Measurements from ENCODE around the gene MEX3A. TPM values are rescaled to one million over a fixed set of nuclear protein-coding genes. Genes with fewer than 3 reads are reported as not detected.
A peak's percentile ranks its signal among the peaks of the same experiment; 100 is the strongest.

Gene MEX3A
- 1 to 10 TPM; 1.4 to 3.1 (median 2.2) TPM for total RNA-seq (2021; fragmentation: NEBNext Ultra II Directional; extraction: Animal tissue kit (Norgen Biotek cat#: 25700))
- long read RNA-seq, partial matches to known transcripts, result 0 of 1 reads
- long read RNA-seq, other reads (novel, unspliced or antisense), result 1 of 1 reads

GRCh38 chr1:156082309-156083091 lies at the start of gene MEX3A:
TSS of gene MEX3A (minus strand) at chr1:156082465. CDS start at chr1:156081998, 467 bp downstream.
- H3K36me3 Mint-ChIP-seq (ENCODE audit: low read depth), result no peaks in the 10 kb centered on the region
- peak within 1 kb of the TSS; percentile 56 for H3K27ac Mint-ChIP-seq
- peaks cover 2% of the 10 kb centered on the region for H3K27me3 Mint-ChIP-seq (ENCODE audit: insufficient read depth)
- peak; percentile 50 for DNase-seq
- H3K4me3 Mint-ChIP-seq, result peak within 1 kb of the TSS; percentile 93
- no peaks in the 10 kb centered on the region for H3K9me3 Mint-ChIP-seq
- TF ChIP-seq CTCF (IDR thresholded peaks at IDR 0.05), result 0 out of 2 replicates have a peak, but pooled peaks have one; percentile 10
- H3K4me1 Mint-ChIP-seq (ENCODE audit: low read depth), result peaks cover 38% of the 10 kb centered on the region

DNA sequence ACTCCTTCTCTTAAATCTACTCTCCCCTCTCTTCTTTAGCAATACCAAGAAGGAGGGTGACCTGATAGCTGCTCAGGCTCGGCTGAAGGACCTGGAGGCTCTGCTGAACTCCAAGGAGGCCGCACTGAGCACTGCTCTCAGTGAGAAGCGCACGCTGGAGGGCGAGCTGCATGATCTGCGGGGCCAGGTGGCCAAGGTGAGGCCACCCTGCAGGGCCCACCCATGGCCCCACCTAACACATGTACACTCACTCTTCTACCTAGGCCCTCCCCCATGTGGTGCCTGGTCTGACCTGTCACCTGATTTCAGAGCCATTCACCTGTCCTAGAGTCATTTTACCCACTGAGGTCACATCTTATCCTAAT lies 48.3 kb upstream of the MEX3A start:
- TF ChIP-seq CTCF (IDR thresholded peaks at IDR 0.05), result peak; percentile 65
- Mint-ChIP-seq H3K27ac (peak overlapping the region; percentile 98), H3K36me3 (ENCODE audit: low read depth) (peaks cover 48% of the 10 kb centered on the region), H3K4me3 (peak overlapping the region; percentile 86), H3K27me3 (ENCODE audit: insufficient read depth) (peaks cover 93% of the 10 kb centered on the region), H3K4me1 (ENCODE audit: low read depth) (peaks cover 51% of the 10 kb centered on the region), H3K9me3 (peaks cover 22% of the 10 kb centered on the region; the same call in 1 of the 2 replicates)
- no peak for DNase-seq

DNA sequence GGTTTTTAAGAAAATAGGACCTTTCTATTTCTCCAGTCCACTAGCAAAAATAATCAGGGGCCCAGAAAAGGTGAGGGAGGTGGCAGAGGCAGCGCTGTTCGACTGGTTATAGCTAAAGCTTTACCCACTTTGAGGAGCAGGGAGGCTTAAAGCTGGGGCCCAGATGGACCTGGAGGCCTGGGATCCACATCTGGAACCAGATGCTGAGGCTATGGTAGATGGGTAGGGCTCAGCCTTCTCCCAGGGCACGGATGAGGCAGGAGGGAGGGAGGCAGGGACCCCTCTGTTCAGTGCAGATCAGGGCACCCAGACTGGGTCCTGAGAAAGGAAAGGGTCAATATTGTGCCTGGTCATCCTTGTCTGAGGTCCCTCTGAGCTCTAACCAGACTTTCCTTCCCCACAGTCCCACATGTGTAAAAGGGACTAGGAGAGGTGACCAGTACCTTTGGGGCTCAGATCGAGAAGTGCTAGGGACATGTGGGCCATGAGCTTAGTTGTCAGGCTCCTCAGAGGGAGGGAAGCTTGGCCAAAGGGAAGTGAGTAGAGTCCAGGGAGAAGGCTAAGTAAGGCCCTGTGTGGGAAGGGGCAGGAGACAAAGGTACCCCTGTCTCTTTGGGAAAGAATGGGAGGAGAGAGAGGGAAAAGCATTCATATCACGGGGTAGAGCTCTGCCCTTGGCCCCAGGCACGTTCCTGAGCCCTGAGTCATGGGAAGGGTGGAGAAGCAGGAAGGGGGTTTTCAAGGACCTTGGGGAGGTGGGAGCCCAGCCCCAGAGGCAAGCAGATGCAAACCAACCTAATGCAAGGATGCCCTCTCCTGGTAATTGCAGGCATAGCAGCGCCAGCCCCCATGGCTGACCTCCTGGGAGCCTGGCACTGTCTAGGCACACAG lies 47.7 kb upstream of the MEX3A start:
- H3K4me1 Mint-ChIP-seq (ENCODE audit: low read depth), result peaks cover 57% of the 10 kb centered on the region

DNA sequence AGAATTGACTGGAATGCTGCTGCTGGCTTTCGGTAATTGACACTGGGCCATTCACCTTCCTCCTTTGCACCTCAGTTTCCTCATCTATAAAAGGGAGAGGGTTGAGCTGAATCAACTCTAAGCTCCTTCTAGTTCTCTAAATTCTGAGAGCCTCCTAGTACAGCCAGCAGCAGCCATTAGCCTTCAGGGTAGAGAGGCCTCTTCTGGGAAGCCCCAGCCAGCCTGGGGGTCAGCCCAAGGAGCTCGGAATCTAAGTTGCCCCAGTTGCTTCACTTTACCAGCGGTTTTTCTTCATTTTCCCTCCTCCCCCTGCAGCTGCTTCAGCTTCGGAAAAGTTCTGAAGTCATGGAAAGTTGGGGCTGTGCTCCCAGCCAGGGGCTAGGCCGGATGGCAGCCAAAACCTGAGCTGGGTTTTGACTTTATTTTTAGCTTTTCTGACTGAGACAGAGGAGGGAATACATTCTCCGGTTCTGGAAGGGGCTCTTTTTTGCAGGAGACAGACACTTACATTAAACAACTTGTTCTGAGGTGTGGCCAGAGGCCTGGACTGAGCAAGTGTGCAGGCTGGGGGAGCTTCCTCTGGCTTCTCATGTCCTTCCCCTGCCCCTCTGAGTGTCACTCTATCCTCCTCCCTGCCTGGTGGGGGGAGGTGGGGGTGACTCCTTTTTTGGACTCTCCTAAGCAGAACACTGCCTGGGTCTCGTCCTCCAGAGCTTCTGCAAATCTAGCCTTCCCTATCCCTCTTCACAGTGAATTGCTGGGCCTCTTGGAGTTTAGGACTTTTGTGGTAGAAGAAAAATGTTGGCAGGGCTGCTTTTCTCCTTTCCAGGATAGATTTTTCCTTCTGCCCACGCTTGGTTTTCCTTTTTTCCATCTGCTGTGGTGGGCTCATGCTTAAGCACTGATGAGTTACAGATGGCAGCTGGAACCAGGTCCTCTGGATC lies 46.7 kb upstream of the MEX3A start:
- H3K36me3 Mint-ChIP-seq (ENCODE audit: low read depth), result peaks cover 50% of the 10 kb centered on the region
- H3K27me3 Mint-ChIP-seq (ENCODE audit: insufficient read depth), result peaks cover 93% of the 10 kb centered on the region
- no peak for TF ChIP-seq CTCF (IDR thresholded peaks at IDR 0.05)
- H3K4me3 Mint-ChIP-seq, result peak overlapping the region; percentile 86
- peaks cover 67% of the 10 kb centered on the region for H3K4me1 Mint-ChIP-seq (ENCODE audit: low read depth)
- H3K27ac Mint-ChIP-seq, result peak overlapping the region; percentile 98
- H3K9me3 Mint-ChIP-seq, result peaks cover 21% of the 10 kb centered on the region; the same call in 1 of the 2 replicates
- DNase-seq, result peak; percentile 38

More for the DNA sequence above, 47.7 kb upstream of the MEX3A start:
- Mint-ChIP-seq H3K27me3 (ENCODE audit: insufficient read depth) (peaks cover 93% of the 10 kb centered on the region), H3K36me3 (ENCODE audit: low read depth) (peaks cover 52% of the 10 kb centered on the region), H3K9me3 (peaks cover 25% of the 10 kb centered on the region; the same call in 1 of the 2 replicates), H3K4me3 (peak overlapping the region; percentile 86), H3K27ac (peak overlapping the region; percentile 98)
- DNase-seq, result peak; percentile 95
- TF ChIP-seq CTCF (IDR thresholded peaks at IDR 0.05), result peak; percentile 92

Data from HFFc6 (cell line).